Measurements from ENCODE around the gene AZU1.

The AZU1 gene

GRCh38 chr19:821231-821824 is 6.3 kb upstream of the AZU1 start:
- no peak for TF ChIP-seq CTCF (IDR thresholded peaks at IDR 0.05; ENCODE audit: extremely low read depth, missing control alignments)
- no peak for DNase-seq (ENCODE audit: low spot score)

- no peak for TF ChIP-seq CTCF (IDR thresholded peaks at IDR 0.05; ENCODE audit: extremely low read depth, missing control alignments)
- DNase-seq (ENCODE audit: low spot score): no peak
These were observed 5.7 kb upstream of the AZU1 start, which contains the start of gene PLPPR3 for GRCh38 chr19:821825-822503. Gene PLPPR3, minus strand, starts transcription at chr19:821955. Its CDS starts 396 bp downstream, at chr19:821559.

GRCh38 chr19:823565-824121 is 4.0 kb upstream of the AZU1 start:
- DNase-seq (ENCODE audit: low spot score): no peak

GRCh38 chr19:824885-825284 is 2.8 kb upstream of the AZU1 start:
- DNase-seq (ENCODE audit: low spot score): no peak
- no peak for TF ChIP-seq CTCF (IDR thresholded peaks at IDR 0.05; ENCODE audit: extremely low read depth, missing control alignments)

More at GRCh38 chr19:823565-824121, 4.0 kb upstream of the AZU1 start:
- TF ChIP-seq CTCF (IDR thresholded peaks at IDR 0.05; ENCODE audit: extremely low read depth, missing control alignments): no peak

GRCh38 chr19:825897-826644 is 1.6 kb upstream of the AZU1 start:
- DNase-seq (ENCODE audit: low spot score): no peak
- TF ChIP-seq CTCF (IDR thresholded peaks at IDR 0.05; ENCODE audit: extremely low read depth, missing control alignments): no peak

- TF ChIP-seq CTCF (IDR thresholded peaks at IDR 0.05; ENCODE audit: extremely low read depth, missing control alignments): no peak
- DNase-seq (ENCODE audit: low spot score): no peak
These were observed 325 bp upstream of the AZU1 start for GRCh38 chr19:827314-827709.
